ENCODE results near the gene BMP2. TPM values are rescaled to one million over a fixed set of nuclear protein-coding genes. Genes with fewer than 3 reads are reported as not detected.

Gene BMP2
- total and polyA plus RNA-seq, 4 donors = 6.2 to 10.1 (median 7.8) TPM

GRCh38 chr20:6735942-6736845 lies 31.3 kb upstream of the BMP2 start:
- peak in 2 of 6 donors; percentile 28 to 88 for DNase-seq (ENCODE audit: low read depth in 4 of 6, low spot score in 6 of 6)
- peaks cover 2% of the 10 kb centered on the region for H3K9me3 ChIP-seq (ENCODE audit: control insufficient read depth, insufficient read depth, low read length)
- H3K27me3 ChIP-seq (ENCODE audit: control insufficient read depth, insufficient read depth, low read length) = no peaks in the 10 kb centered on the region
- no peaks in the 10 kb centered on the region for H3K4me1 ChIP-seq (ENCODE audit: control insufficient read depth, insufficient read depth, low read length)
- no peaks in the 10 kb centered on the region for H3K36me3 ChIP-seq (ENCODE audit: control insufficient read depth, insufficient read depth, low read length)
- H3K4me3 ChIP-seq (ENCODE audit: low read depth, low read length) = no peak overlapping the region
- H3K27ac ChIP-seq (ENCODE audit: low read depth, low read length) = no peak overlapping the region
- WGBS (ENCODE audit: insufficient coverage) = 73% methylated on average over 4 of the region's 8 CpGs

- no peaks in the 10 kb centered on the region for H3K27me3 ChIP-seq (ENCODE audit: control insufficient read depth, insufficient read depth, low read length)
- no peaks in the 10 kb centered on the region for H3K36me3 ChIP-seq (ENCODE audit: control insufficient read depth, insufficient read depth, low read length)
- no peak for DNase-seq (ENCODE audit: low read depth in 4 of 6, low spot score in 6 of 6)
- H3K27ac ChIP-seq (ENCODE audit: low read depth, low read length) = no peak overlapping the region
- no peaks in the 10 kb centered on the region for H3K4me1 ChIP-seq (ENCODE audit: control insufficient read depth, insufficient read depth, low read length)
- no CpG with 5 or more reads among the region's 1 CpG for WGBS (ENCODE audit: insufficient coverage)
- peaks cover 2% of the 10 kb centered on the region for H3K9me3 ChIP-seq (ENCODE audit: control insufficient read depth, insufficient read depth, low read length)
- no peak overlapping the region for H3K4me3 ChIP-seq (ENCODE audit: low read depth, low read length)
Measured at GRCh38 chr20:6739406-6739805, 28.1 kb upstream of the BMP2 start.

GRCh38 chr20:6740096-6740495 lies 27.4 kb upstream of the BMP2 start:
- Histone ChIP-seq H3K36me3 (ENCODE audit: control insufficient read depth, insufficient read depth, low read length) (no peaks in the 10 kb centered on the region), H3K9me3 (ENCODE audit: control insufficient read depth, insufficient read depth, low read length) (no peaks in the 10 kb centered on the region), H3K27me3 (ENCODE audit: control insufficient read depth, insufficient read depth, low read length) (no peaks in the 10 kb centered on the region), H3K27ac (ENCODE audit: low read depth, low read length) (no peak overlapping the region), H3K4me1 (ENCODE audit: control insufficient read depth, insufficient read depth, low read length) (no peaks in the 10 kb centered on the region), H3K4me3 (ENCODE audit: low read depth, low read length) (no peak overlapping the region)
- 100% methylated on average over 1 of the region's 3 CpGs for WGBS (ENCODE audit: insufficient coverage)
- no peak for DNase-seq (ENCODE audit: low read depth in 4 of 6, low spot score in 6 of 6)

- Histone ChIP-seq H3K9me3 (ENCODE audit: control insufficient read depth, insufficient read depth, low read length) (no peaks in the 10 kb centered on the region), H3K27me3 (ENCODE audit: control insufficient read depth, insufficient read depth, low read length) (no peaks in the 10 kb centered on the region), H3K27ac (ENCODE audit: low read depth, low read length) (no peak overlapping the region), H3K36me3 (ENCODE audit: control insufficient read depth, insufficient read depth, low read length) (no peaks in the 10 kb centered on the region), H3K4me3 (ENCODE audit: low read depth, low read length) (no peak overlapping the region), H3K4me1 (ENCODE audit: control insufficient read depth, insufficient read depth, low read length) (no peaks in the 10 kb centered on the region)
- whole genome bisulfite sequencing (ENCODE audit: insufficient coverage) = 100% methylated on average over 1 of the region's 1 CpG
- no peak for DNase-seq (ENCODE audit: low read depth in 4 of 6, low spot score in 6 of 6)
Measured at GRCh38 chr20:6744180-6744579, 23.3 kb upstream of the BMP2 start.

GRCh38 chr20:6744805-6745204 lies 22.7 kb upstream of the BMP2 start:
- no peaks in the 10 kb centered on the region for H3K9me3 ChIP-seq (ENCODE audit: control insufficient read depth, insufficient read depth, low read length)
- 93% methylated on average over 3 of the region's 4 CpGs for WGBS (ENCODE audit: insufficient coverage)

GRCh38 chr20:6746901-6747609 lies 20.4 kb upstream of the BMP2 start:
- Histone ChIP-seq H3K27me3 (ENCODE audit: control insufficient read depth, insufficient read depth, low read length) (no peaks in the 10 kb centered on the region), H3K27ac (ENCODE audit: low read depth, low read length) (no peak overlapping the region), H3K4me3 (ENCODE audit: low read depth, low read length) (no peak overlapping the region), H3K36me3 (ENCODE audit: control insufficient read depth, insufficient read depth, low read length) (no peaks in the 10 kb centered on the region), H3K9me3 (ENCODE audit: control insufficient read depth, insufficient read depth, low read length) (no peaks in the 10 kb centered on the region), H3K4me1 (ENCODE audit: control insufficient read depth, insufficient read depth, low read length) (no peaks in the 10 kb centered on the region)
- DNase-seq (ENCODE audit: low read depth in 4 of 6, low spot score in 6 of 6) = no peak
- 79% methylated on average over 2 of the region's 6 CpGs for WGBS (ENCODE audit: insufficient coverage)

More at GRCh38 chr20:6744805-6745204, 22.7 kb upstream of the BMP2 start:
- H3K4me1 ChIP-seq (ENCODE audit: control insufficient read depth, insufficient read depth, low read length) = no peaks in the 10 kb centered on the region
- no peaks in the 10 kb centered on the region for H3K36me3 ChIP-seq (ENCODE audit: control insufficient read depth, insufficient read depth, low read length)
- H3K27me3 ChIP-seq (ENCODE audit: control insufficient read depth, insufficient read depth, low read length) = no peaks in the 10 kb centered on the region
- H3K27ac ChIP-seq (ENCODE audit: low read depth, low read length) = no peak overlapping the region
- DNase-seq (ENCODE audit: low read depth in 4 of 6, low spot score in 6 of 6) = no peak
- H3K4me3 ChIP-seq (ENCODE audit: low read depth, low read length) = no peak overlapping the region

- Histone ChIP-seq H3K4me3 (ENCODE audit: low read depth, low read length) (no peak overlapping the region), H3K27ac (ENCODE audit: low read depth, low read length) (no peak overlapping the region), H3K27me3 (ENCODE audit: control insufficient read depth, insufficient read depth, low read length) (no peaks in the 10 kb centered on the region), H3K4me1 (ENCODE audit: control insufficient read depth, insufficient read depth, low read length) (no peaks in the 10 kb centered on the region), H3K9me3 (ENCODE audit: control insufficient read depth, insufficient read depth, low read length) (peaks cover 2% of the 10 kb centered on the region), H3K36me3 (ENCODE audit: control insufficient read depth, insufficient read depth, low read length) (no peaks in the 10 kb centered on the region)
- no peak for DNase-seq (ENCODE audit: low read depth in 4 of 6, low spot score in 6 of 6)
Measured at GRCh38 chr20:6750438-6750837, 17.0 kb upstream of the BMP2 start.

GRCh38 chr20:6756693-6757595 lies 10.5 kb upstream of the BMP2 start:
- H3K9me3 ChIP-seq (ENCODE audit: control insufficient read depth, insufficient read depth, low read length) = peaks cover 2% of the 10 kb centered on the region
- no peak overlapping the region for H3K4me3 ChIP-seq (ENCODE audit: low read depth, low read length)
- 96% methylated on average over 4 of the region's 4 CpGs for WGBS (ENCODE audit: insufficient coverage)
- H3K36me3 ChIP-seq (ENCODE audit: control insufficient read depth, insufficient read depth, low read length) = no peaks in the 10 kb centered on the region
- H3K27me3 ChIP-seq (ENCODE audit: control insufficient read depth, insufficient read depth, low read length) = no peaks in the 10 kb centered on the region
- H3K27ac ChIP-seq (ENCODE audit: low read depth, low read length) = no peak overlapping the region
- no peaks in the 10 kb centered on the region for H3K4me1 ChIP-seq (ENCODE audit: control insufficient read depth, insufficient read depth, low read length)
- peak in 2 of 6 donors; percentile 21 to 61 for DNase-seq (ENCODE audit: low read depth in 4 of 6, low spot score in 6 of 6)

GRCh38 chr20:6764619-6765018 lies 2.9 kb upstream of the BMP2 start:
- peaks cover 13% of the 10 kb centered on the region for H3K4me1 ChIP-seq (ENCODE audit: control insufficient read depth, insufficient read depth, low read length)
- 82% methylated on average over 1 of the region's 2 CpGs for WGBS (ENCODE audit: insufficient coverage)
- H3K27ac ChIP-seq (ENCODE audit: low read depth, low read length) = no peak overlapping the region
- no peaks in the 10 kb centered on the region for H3K9me3 ChIP-seq (ENCODE audit: control insufficient read depth, insufficient read depth, low read length)
- no peak for DNase-seq (ENCODE audit: low read depth in 4 of 6, low spot score in 6 of 6)
- no peaks in the 10 kb centered on the region for H3K36me3 ChIP-seq (ENCODE audit: control insufficient read depth, insufficient read depth, low read length)
- no peak overlapping the region for H3K4me3 ChIP-seq (ENCODE audit: low read depth, low read length)
- peaks cover 4% of the 10 kb centered on the region for H3K27me3 ChIP-seq (ENCODE audit: control insufficient read depth, insufficient read depth, low read length)
